GM19351 (cell line): Measurements from ENCODE around the gene LRP2BP.
"Not testable (repeated sequence)": the region's sequence is repeated elsewhere in the genome, so short reads cannot be mapped to it uniquely, and the experiment has no call there.

Source experiments
- ATAC-seq: cut with Tn5 transposase; IDR thresholded peaks from one replicate; pipeline ENCODE4 v1.9.1; 2021; ENCODE audit warnings: mild to moderate bottlenecking, moderate library complexity; ENCODE audit not compliant: unreplicated experiment

LRP2BP gene

DNA sequence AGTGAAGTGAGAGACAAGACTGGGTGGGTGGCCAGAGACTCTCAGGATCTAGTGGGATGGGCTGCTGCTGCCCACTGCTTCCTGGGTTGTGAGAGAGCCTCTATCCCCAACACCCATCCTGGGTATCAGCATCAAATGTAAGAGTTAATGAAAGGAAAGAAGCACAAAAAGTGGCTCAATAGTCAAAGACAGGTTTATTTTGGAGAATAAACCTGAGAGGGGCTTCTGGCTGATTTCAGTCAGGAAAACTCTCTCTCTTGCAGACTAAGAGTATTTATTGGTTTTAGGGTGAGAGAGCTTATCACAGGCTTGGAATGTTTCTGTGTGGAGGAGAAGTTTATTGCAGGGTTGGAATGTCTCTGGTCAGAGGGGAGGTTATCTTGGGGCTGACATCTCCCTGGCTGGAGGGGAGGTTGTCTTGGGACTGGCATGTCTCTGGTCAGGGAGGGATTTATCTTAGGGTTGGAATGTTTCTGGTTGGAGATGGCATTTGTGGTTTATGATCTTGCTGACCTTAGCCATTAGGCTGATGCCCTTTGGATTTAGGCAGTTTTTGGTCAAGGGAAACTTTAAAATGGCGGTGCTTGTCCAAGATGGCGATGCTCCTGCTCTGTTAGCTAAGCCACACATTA lies 65.7 kb downstream of the LRP2BP start:
- ATAC-seq: not testable (repeated sequence)

DNA sequence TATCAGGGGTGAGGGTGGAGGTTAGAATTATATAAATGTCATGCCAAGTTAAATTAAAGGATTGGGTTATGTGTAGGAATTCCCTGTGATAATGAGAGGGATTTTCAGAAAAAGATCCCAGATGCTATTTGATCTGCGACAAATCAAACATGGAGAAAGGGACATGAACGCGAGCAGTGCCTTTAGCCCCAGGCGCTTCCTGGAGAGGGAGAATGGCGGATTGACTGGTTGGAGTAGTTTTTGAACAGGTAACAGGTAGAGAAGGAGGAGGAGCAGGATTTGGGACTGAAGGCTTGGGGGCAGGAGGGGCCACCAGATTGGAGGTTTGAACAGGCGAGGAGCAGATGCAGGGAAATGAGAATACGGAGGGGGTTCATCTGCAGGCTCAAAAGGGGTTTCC lies 67.1 kb downstream of the LRP2BP start:
- ATAC-seq: no peak

DNA sequence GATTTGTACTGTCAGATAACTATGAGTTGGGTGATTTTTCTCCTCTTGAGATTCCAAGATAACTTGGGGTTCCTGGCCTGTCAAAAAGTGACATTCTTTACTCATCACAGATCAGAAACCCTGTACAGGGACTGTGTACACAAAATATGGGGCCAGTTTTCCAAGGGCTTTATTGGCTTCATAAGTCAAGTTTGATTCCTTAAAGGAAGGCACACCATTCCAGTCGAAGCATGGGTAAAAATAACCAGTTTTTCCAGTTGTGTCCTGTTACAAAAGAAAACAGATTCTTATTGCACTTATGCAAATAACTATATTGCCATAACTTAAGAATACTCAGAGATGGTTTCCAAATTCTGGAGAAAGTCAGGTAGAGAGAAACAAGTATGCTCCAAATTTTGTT lies 70.0 kb downstream of the LRP2BP start:
- not testable (repeated sequence) for ATAC-seq

DNA sequence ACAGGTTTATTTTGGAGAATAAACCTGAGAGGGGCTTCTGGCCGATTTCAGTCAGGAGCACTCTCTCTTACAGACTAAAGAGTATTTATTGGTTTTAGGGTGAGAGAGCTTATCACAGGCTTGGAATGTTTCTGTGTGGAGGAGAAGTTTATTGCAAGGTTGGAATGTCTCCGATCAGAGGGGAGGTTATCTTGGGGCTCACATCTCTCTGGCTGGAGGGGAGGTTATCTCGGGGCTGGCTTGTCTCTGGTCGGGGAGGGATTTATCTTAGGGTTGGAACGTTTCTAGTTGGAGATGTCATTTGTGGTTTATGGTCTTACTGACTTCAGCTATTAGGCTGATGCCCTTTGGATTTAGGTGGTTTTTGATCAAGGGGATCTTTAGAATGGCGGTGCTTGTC lies 71.4 kb downstream of the LRP2BP start:
- ATAC-seq: not testable (repeated sequence)

DNA sequence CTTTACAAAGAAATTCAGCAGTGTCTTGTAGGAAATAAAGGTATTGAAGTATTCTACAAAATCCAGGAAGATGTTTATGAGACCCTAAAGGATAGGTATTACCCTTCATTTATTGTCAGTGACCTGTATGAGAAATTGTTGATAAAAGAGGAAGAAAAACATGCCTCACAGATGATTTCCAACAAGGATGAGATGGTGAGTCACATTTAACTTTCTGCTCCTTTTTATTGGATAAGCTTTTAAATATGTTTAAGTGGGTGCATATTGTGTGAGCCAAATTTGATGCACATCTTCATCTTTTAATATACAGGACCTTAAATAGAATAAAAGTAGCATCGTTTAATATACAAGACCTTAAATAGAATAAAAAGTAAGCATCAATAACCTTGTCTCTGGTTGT lies 72.1 kb downstream of the LRP2BP start:
- no peak for ATAC-seq

DNA sequence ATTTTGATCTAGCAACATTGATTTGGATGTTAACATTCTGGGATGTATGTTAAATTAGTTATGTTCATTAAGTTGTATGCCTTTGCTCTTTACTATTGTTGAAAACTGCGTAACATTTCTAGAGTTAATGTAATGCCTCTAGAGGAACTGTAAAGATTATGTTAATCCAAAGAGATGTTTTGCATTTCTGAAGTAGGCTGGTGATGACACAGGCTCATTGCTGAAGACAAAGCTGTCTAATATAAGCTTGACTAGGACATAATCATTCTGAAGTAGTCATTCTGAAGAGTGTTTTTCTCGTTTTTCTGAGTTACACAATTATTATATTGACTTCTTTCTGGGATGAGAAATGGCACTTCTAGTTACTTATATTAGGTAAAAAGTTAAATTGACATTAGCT lies 72.9 kb downstream of the LRP2BP start:
- ATAC-seq: no peak

DNA sequence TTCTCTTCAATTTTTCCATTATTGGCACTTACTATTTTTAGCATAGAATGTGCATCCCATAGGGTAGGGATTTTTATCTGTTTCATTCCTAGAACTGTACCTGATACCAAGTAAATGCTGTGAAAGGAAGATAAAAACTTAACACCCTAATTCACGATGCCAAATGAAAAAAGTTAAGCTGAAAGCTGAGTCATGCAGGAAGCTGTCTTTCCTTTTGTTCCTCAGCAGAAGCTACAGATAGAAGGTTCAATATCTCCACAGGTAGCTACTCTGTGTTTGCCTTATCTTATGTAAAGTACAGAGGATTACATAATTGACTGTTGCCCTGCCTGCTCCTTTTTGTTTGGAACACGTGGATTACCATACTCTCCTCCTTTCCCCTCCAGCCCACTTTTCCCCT lies 77.0 kb downstream of the LRP2BP start:
- no peak for ATAC-seq

DNA sequence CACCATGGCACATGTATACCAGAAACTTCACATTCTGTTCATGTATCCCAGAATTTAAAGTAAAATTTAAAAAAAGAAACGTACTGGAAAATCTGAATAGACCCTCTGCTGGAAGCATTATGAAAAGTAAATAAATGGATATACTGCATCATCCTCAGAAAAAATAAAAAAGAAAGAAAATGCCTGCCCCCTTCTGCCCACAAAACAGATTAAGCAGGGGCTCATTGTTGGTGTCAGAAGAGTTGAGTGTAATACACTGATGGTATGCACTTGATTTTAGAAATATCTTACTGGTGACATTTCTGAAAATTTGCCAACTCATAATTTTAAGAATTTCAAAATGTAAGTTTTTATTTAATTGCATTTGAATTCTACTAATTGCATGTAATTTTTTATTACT lies 77.8 kb downstream of the LRP2BP start:
- no peak for ATAC-seq

DNA sequence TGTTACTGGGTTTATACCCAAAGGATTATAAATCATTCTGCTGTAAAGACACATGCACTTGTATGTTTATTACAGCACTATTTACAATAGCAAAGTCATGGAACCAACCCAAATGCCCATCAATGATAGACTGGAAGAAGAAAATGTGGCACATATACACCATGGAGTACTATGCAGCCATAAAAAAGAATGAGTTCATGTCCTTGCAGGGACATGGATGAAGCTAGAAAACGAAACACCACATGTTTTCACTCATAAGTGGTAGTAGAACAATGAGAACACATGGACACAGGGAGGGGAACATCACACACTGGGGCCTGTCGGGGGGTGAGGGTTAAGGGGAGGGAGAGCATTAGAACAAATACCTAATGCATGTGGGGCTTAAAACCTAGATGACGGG lies 78.3 kb downstream of the LRP2BP start:
- not testable (repeated sequence) for ATAC-seq
